Left ventricle myocardium superior (tissue), 1 donor: ENCODE results near the gene CLEC19A. TPM values are rescaled to one million over a fixed set of nuclear protein-coding genes. Genes with fewer than 3 reads are reported as not detected.

Source experiments
- ATAC-seq: fragments of 200-7000 bp; cut with Tn5 transposase; one replicate; pipeline ENCODE4 v1.9.1; 2020; ENCODE audit warnings: mild to moderate bottlenecking, moderate library complexity
- DNase-seq: peaks from one replicate; pipeline ENCODE4 v3.0.0-alpha.2; 2020
- intact Hi-C: fragments of 100-400 bp; cut with micrococcal nuclease; formaldehyde crosslinking; loops from one replicate; pipeline ENCODE4 v1.11.0; 2022
- long read RNA-seq: library from polyadenylated mRNA; unstranded; transcript quantifications from one replicate; pipeline ENCODE4 v2.0.0, GENCODE V29; 2021
- total RNA-seq: library from RNA; stranded (reverse); fragmentation: NEBNext Ultra II Directional; extraction: Animal tissue kit (Norgen Biotek cat#: 25700); gene quantifications from one replicate; pipeline ENCODE4 v1.2.1, GENCODE V29; 2021
- donor health status: DM: no; HTN: yes; CAD: no; lungs with severe emphysema.

CLEC19A gene
- not detected for total RNA-seq
- long read RNA-seq, result 0 reads

- ATAC-seq, result no peak
- DNase-seq, result no peak
- intact Hi-C loops, result no loop called here
These were observed at the start of gene CLEC19A for GRCh38 chr16:19285431-19285830. Gene CLEC19A (plus strand): TSS chr16:19285731. CDS start chr16:19285852, 121 bp downstream.

GRCh38 chr16:19235886-19236285 lies 49.6 kb upstream of the CLEC19A start:
- intact Hi-C loops, result no loop called here
- ATAC-seq, result no peak
- no peak for DNase-seq

GRCh38 chr16:19236561-19237209 lies 48.8 kb upstream of the CLEC19A start:
- no peak for DNase-seq
- intact Hi-C loops, result no loop called here
- no peak for ATAC-seq

- intact Hi-C loops, result no loop called here
- no peak for ATAC-seq
- DNase-seq, result no peak
These were observed 47.1 kb upstream of the CLEC19A start for GRCh38 chr16:19238406-19238805.

DNA sequence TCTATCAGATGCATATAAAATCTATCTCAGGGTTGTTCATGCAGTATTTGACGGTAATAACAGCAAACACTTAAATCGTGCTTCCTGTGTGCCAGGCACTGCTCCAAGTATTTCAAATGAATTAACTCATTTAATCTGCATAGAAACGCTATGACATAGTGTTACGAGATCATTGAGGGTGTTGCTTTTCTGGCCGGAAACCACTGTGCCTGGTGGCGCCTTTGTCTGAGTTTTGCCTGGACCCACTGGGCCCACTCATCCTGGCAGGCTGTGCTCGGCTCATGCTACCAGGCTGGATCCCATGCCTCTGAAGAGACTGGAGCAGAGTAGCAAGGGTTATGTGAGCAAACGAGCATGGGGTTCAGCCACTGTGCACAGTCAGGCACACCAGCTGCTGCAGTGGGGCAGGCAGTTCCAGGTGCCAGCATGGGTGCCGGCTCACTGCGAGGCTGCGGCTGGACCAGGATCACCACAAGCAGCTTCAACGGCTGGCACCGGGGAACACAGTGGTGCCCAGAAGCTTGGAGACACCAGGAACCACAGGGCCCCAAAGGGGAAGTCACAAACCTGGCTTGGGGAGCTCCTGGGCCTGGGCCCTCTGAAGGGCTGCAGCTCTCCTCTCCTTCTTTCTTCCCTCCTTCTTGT lies 45.9 kb upstream of the CLEC19A start:
- no peak for DNase-seq
- intact Hi-C loops, result no loop called here
- ATAC-seq, result no peak

DNA sequence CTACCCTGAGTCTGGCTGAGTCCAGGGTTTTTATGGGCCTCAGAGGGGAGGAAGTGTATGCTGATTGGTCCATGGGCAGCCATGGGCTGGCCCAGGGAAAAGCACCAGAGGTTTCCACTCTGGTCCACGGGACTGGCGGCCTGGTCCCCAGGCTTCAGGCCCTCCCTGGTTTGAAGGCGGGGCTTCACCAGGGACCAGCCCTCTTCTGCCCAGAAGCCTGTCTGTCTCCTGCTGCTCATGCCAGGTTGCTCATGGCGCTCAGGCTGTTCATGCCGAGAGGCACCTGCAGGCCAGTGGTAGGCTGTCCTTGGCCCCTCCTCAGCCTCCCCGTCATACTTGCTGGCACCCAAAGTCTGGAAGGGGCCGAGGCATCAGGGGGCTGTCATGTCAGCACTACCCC lies 45.0 kb upstream of the CLEC19A start:
- intact Hi-C loops, result no loop called here
- ATAC-seq (no peak), DNase-seq (no peak)

DNA sequence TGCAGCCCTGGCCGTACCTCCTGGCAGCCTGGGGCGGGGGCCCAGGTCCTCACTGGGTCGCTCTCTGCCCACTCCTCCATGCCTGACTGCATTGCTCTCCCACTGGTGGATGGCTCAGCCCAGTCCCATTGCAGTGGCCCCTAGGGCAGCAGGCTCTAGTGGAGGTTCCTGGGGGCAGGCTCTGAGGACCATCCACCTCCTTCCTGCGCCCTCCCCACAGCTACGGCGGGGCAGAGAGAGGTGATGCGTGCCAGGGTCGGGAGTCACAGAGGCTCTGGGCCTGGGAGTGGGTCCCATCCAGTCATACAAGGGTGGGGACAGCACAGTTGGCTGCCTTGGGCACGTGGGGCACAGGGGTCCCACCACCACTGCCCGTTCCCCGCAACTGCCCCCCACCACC lies 44.0 kb upstream of the CLEC19A start:
- ATAC-seq (no peak), DNase-seq (no peak)
- intact Hi-C loops, result no loop called here

DNA sequence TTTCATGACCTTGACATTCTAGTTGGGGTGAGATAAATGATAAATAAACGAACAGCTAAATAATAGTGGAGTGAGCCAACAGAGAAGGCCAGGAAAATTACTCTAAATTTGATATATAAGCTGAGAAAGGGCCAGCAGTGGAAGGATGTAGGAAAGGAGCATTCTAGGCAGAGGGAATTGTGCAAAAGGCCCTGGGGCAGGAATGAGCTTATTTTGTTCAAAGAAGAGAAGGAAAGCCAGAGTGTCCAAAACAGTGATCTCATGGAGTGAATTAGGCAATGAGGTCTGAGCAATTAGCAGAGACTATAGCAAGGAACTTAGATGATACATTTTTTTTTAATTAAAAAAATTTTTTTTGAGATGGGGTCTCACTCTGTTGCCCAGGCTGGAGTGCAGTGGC lies 43.3 kb upstream of the CLEC19A start:
- intact Hi-C loops, result no loop called here
- DNase-seq, result no peak
- no peak for ATAC-seq

GRCh38 chr16:19242987-19243575 lies 42.5 kb upstream of the CLEC19A start:
- no peak for ATAC-seq
- no peak for DNase-seq
- intact Hi-C loops, result no loop called here

- ATAC-seq (no peak), DNase-seq (no peak)
- intact Hi-C loops, result no loop called here
These were observed 40.1 kb upstream of the CLEC19A start for GRCh38 chr16:19245326-19245925.

GRCh38 chr16:19252904-19253303 lies 32.6 kb upstream of the CLEC19A start:
- intact Hi-C loops, result no loop called here
- ATAC-seq (no peak), DNase-seq (no peak)

- ATAC-seq (no peak), DNase-seq (no peak)
- intact Hi-C loops, result no loop called here
These were observed 30.9 kb upstream of the CLEC19A start for GRCh38 chr16:19254611-19255010.

DNA sequence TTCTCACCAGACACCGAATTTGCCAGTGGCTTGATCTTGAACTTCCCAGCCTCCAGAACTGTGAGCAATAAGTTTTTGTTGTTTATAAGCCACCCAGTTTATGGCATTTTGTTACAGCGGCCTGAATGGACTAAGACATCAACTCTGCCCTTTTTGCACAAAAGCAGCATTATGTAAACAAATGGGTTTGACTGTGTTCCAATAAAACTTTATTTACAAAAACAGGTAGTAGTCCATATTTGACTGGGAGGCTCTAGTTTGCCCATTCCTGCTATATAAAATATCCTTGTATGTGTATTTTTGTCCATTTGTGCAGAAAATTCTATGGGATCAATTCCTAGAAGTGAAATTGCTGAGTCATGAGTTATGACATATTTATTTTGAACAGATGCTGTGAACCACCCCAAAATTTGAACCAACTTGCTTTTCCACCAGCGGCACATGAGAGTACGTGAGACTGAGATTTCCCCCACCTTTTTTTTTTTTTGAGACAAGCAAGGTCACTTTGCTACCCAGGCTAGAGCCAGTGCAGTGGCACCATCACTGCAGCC lies 21.3 kb upstream of the CLEC19A start:
- ATAC-seq (no peak), DNase-seq (no peak)
- intact Hi-C loops, result no loop called here

DNA sequence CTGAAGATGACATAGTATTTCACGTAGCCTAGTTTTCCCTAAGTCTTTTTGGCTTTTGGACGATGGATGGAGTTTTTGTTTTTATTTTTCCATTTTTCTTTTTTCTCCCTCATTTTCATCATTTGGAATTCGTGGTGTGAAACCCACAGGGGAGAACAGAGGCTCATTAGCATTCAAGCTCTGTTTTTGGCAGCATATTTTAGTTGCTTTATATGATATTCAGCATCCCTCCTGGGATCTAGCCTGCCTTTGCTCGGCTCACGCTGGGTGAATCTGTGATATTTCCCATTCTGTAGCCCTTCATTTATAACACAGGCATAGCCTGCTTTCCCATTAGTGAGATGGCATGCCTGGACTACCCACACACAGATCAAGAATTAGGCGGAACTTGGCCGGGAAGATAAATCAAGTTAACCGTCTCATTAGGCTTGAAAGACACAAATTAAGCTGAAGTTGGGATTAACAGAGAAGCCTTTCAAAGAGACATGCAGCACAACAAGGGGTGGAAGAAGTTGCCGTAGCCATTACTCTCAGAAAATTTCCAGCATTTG lies 20.1 kb upstream of the CLEC19A start:
- no peak for DNase-seq
- ATAC-seq, result no peak
- intact Hi-C loops, result no loop called here

DNA sequence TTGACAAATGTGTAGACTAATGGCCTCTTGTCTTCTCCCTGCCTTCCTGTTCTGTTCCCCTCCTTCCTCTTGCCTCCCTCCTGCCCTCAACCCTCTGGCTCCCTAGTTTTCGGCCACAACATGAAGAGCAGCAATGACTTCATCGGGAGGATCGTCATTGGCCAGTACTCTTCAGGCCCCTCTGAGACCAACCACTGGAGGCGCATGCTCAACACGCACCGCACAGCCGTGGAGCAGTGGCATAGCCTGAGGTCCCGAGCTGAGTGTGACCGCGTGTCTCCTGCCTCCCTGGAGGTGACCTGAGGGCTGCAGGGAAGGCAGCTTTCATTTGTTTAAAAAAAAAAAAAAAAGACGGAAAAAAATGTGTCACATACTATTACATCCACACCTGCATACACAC lies 18.8 kb upstream of the CLEC19A start:
- no peak for ATAC-seq
- no peak for DNase-seq
- intact Hi-C loops, result no loop called here

DNA sequence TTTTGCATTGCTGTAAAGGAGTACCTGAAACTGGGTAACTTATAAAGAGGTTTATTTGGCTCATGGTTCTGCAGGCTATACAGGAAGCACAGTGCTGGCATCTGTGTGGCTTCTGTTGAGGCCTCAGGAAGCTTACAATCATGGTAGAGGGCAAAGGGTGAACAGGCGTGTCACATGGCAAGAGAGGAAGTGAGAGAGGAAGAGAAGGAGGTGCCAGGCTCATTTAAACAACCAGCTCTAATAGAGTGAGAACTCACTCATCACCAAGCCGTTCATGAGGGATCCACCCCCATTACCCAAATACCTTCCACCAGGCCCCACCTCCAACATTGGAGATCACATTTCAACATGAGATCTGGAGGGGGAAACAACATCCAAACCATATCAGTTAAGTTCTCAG lies 16.4 kb upstream of the CLEC19A start:
- intact Hi-C loops, result no loop called here
- DNase-seq (no peak), ATAC-seq (no peak)

GRCh38 chr16:19274165-19274797 lies 11.2 kb upstream of the CLEC19A start:
- DNase-seq, result no peak
- intact Hi-C loops, result no loop called here
- no peak for ATAC-seq

GRCh38 chr16:19278403-19278802 lies 7.1 kb upstream of the CLEC19A start:
- DNase-seq (no peak), ATAC-seq (no peak)
- intact Hi-C loops, result no loop called here

DNA sequence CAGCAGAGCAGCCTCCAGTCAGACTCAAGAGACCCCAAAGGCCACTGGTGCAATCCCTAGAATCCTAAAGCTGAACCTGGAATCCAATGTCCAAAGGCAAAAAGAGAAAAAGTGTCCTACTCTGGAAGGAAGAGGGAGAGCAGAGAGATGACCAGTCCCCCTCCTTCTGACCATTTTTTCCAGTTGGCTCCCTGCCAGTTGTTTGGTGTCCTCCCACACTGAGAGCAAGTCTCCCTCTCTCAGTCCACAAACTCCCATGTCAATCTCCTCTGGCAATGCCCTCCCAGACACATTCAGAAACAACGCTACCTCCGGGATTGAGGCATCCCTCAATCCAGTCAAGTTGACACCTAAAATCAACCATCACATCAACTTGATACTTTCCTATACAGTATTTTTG lies 4.3 kb upstream of the CLEC19A start:
- DNase-seq, result no peak
- no peak for ATAC-seq
- intact Hi-C loops, result no loop called here

- intact Hi-C loops, result no loop called here
- no peak for DNase-seq
- ATAC-seq, result no peak
These were observed 3.4 kb upstream of the CLEC19A start for GRCh38 chr16:19282101-19282500.
